ENCODE data around the gene VCAN. TPM values are rescaled to one million over a fixed set of nuclear protein-coding genes. Genes with fewer than 3 reads are reported as not detected.

The VCAN gene
- total and polyA plus RNA-seq, 2 of the 4 experiments (the other 2 are of a cell fraction), result 45.3 to 158 TPM

DNA sequence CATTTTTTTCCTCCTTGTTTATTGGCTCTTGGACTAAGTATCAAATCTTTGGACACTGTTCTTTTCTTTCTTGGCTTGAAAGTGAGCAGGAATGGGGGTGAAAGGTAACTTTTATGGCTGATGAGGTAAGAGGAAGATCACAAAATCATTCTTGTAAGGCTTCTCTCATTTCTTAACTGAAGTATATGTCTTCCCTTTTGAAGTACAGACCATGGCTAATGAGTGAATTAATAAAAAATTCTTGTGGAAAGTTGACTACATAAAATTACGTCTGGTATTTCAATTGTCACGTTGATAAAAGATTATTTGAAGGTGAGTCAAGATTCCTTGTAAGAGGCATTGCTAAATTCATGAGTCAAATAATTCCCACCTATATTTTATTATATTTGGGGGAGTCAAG, 25.1 kb downstream of the VCAN start:
- H3K23ac ChIP-seq (ENCODE audit: low read depth, low read length), result no peak overlapping the region
- H3K36me3 ChIP-seq (ENCODE audit: control insufficient read depth, insufficient read depth, low read length), result peaks cover 15% of the 10 kb centered on the region
- H4K91ac ChIP-seq (ENCODE audit: insufficient read depth, low read depth, low read length), result no peak overlapping the region
- peak overlapping the region in 1 of 2 experiments; percentile 1; a peak in 1 of 4 replicates for H4K8ac ChIP-seq (ENCODE audit: low read depth in 2 of 2, low read length in 2 of 2)
- DNase-seq, result no peak
- no TSS peak for BruUV-seq (replicated peaks)
- dilution Hi-C loops (cut with HindIII; ENCODE audit: low sequenced_read_pairs, unreplicated experiment), result no loop called here
- no peak overlapping the region for H2BK20ac ChIP-seq (ENCODE audit: low read depth, low read length)
- no peak overlapping the region for H3K27ac ChIP-seq (ENCODE audit: insufficient read depth, low read length)
- H2AFZ ChIP-seq (replicated peaks; ENCODE audit: low read length, poor library complexity), result no peak overlapping the region
- TF ChIP-seq RCOR1 (IDR thresholded peaks at IDR 0.05; ENCODE audit: insufficient replicate concordance, low read length) (no peak), MAZ (IDR thresholded peaks at IDR 0.05; ENCODE audit: borderline replicate concordance, low read depth, low read length) (no peak), RAD21 (IDR thresholded peaks at IDR 0.05; ENCODE audit: low read length) (no peak), ELK1 (IDR thresholded peaks at IDR 0.05; ENCODE audit: borderline replicate concordance, low read depth, low read length) (no peak), RFX5 (IDR thresholded peaks at IDR 0.05; ENCODE audit: low read depth, low read length) (no peak), NFE2L2 (IDR thresholded peaks at IDR 0.05; ENCODE audit: low read depth, low read length) (no peak), POLR2A (IDR thresholded peaks at IDR 0.05; ENCODE audit: low read depth, low read length) (no peak), BHLHE40 (IDR thresholded peaks at IDR 0.05; ENCODE audit: low read depth, low read length) (no peak)
- H3K18ac ChIP-seq (ENCODE audit: low read depth, low read length), result no peak overlapping the region; the same call in 1 of the 2 replicates
- H3K9me1 ChIP-seq (ENCODE audit: insufficient read depth, low read length), result 0 out of 2 replicates have a peak, but pooled peaks cover 6% of the 10 kb centered on the region
- no peak overlapping the region for H3K14ac ChIP-seq (replicated peaks; ENCODE audit: low read depth, low read length)
- H3K4me2 ChIP-seq (ENCODE audit: low read depth, low read length), result no peak overlapping the region
- H2AK5ac ChIP-seq (ENCODE audit: low read depth, low read length), result no peak overlapping the region
- ChIA-PET CTCF (no interaction called here), POLR2A (ENCODE audit: unreplicated experiment) (no interaction called here)
- peaks cover 0 to 25% of the 10 kb centered on the region in 2 experiments; a peak in 3 of 4 replicates for H3K79me1 ChIP-seq (ENCODE audit: low read depth in 1 of 2, low read length in 2 of 2)
- no peak overlapping the region for H3K4ac ChIP-seq (ENCODE audit: low read depth, low read length)
- H3K4me3 ChIP-seq (ENCODE audit: insufficient read depth, low read depth, low read length), result no peak overlapping the region
- no CpG with 5 or more reads among the region's 2 CpGs for WGBS, 2 experiments (ENCODE audit: extremely low coverage in 2 of 2, insufficient read length in 1 of 2)
- no peaks in the 10 kb centered on the region for H3K9me3 ChIP-seq (ENCODE audit: control insufficient read depth, insufficient read depth, low read length)
- no peak overlapping the region for H2BK15ac ChIP-seq (ENCODE audit: low read depth, low read length)
- no peaks in the 10 kb centered on the region for H4K20me1 ChIP-seq (ENCODE audit: insufficient read depth, low read length)
- no peak overlapping the region for H3K56ac ChIP-seq (ENCODE audit: extremely low read depth, insufficient read depth, low read length)
- intact Hi-C loops (cut with micrococcal nuclease), result no loop called here
- no peak overlapping the region for H2BK5ac ChIP-seq (ENCODE audit: low read depth, low read length, poor library complexity, severe bottlenecking)
- no peaks in the 10 kb centered on the region for H3K27me3 ChIP-seq (ENCODE audit: control insufficient read depth, insufficient read depth, low read length)
- no peak overlapping the region for H2BK120ac ChIP-seq (ENCODE audit: low read depth, low read length)
- no peak overlapping the region for H4K5ac ChIP-seq (ENCODE audit: low read depth, low read length)
- ATAC-seq (ENCODE audit: low read depth), result no peak
- no peak overlapping the region for H2AK9ac ChIP-seq (replicated peaks; ENCODE audit: low read depth, low read length, poor library complexity)
- no peak overlapping the region for H3K9ac ChIP-seq (ENCODE audit: low read depth, low read length)
- peaks cover 5% of the 10 kb centered on the region for H3K4me1 ChIP-seq (ENCODE audit: control insufficient read depth, insufficient read depth, low read length)
- in situ Hi-C loops (cut with MboI; ENCODE audit: low sequenced_read_pairs), result no loop called here

All from IMR-90 (cell line).